GM19324 (cell line): ENCODE data around the gene ARL2BP.

Experiments used
- ATAC-seq: cut with Tn5 transposase; IDR thresholded peaks from one replicate; pipeline ENCODE4 v1.9.1; 2021; ENCODE audit warnings: mild to moderate bottlenecking, moderate library complexity; ENCODE audit not compliant: unreplicated experiment, low FRiP score

Gene ARL2BP

GRCh38 chr16:57279780-57280638, 35.0 kb downstream of the ARL2BP start:
- ATAC-seq, result no peak

DNA sequence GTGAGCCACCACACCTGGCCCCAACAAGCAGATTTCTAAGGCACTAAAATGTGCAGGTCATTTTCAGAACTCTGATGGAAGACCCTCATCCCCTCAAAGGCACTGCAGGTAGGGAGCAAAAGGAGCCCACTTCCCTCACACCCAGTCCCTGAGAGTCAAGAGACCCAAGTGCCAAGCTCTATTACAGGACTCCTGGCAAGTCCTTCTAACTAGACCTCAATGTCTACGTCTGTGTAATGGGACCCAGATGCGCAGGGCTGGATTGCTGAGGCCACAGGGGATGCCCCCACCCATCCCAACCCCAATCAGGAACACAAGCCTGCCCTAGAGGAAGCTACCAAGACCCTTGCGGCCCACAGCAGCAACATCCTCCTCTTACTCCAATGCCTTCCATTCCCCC, 36.7 kb downstream of the ARL2BP start:
- no peak for ATAC-seq

GRCh38 chr16:57282510-57283213, 37.6 kb downstream of the ARL2BP start:
- ATAC-seq, result no peak

DNA sequence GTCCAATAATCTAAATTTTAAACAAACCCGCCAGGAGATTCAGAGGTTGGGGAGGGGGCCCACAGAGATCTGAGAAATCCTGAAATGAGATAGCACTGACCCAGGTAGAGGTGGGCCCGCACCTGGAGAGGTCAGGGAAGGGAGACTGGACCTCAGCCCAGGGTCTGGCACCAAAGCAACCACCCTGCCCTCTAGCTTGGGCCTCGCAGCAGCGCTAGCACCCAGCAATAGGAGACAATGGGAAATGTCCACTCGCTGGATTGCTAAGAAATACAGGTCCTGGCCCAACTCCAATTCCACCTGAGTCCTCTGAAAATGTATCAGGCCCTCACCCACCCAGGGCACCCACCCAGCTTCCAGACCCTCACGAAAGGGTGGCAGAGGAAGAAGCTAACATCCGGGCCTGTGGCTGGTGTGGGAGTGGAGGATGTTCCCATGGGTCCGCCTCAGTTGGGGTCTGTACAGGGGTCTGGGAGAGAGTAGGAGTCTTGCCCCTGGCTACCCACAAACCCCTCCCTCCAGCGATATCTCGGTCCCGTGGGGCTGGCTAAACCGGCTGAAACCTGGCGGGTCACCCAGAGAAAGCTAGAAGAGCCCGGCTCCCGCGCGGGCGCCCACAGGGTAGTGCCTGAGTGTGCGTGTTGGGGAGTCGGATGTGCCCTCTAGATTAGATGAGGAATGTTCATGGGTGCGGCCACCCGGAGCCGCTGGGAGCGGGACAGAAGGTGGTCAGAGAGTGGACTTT, 38.3 kb downstream of the ARL2BP start:
- no peak for ATAC-seq

- no peak for ATAC-seq
These were observed 38.8 kb downstream of the ARL2BP start for GRCh38 chr16:57283959-57284208.

GRCh38 chr16:57284209-57284951, 39.3 kb downstream of the ARL2BP start, which contains the start of gene PLLP:
TSS of gene PLLP (minus strand) at chr16:57284672. CDS start at chr16:57284540, 132 bp downstream.
- no peak for ATAC-seq

- ATAC-seq, result no peak
These were observed 39.9 kb downstream of the ARL2BP start for GRCh38 chr16:57284952-57285363.

DNA sequence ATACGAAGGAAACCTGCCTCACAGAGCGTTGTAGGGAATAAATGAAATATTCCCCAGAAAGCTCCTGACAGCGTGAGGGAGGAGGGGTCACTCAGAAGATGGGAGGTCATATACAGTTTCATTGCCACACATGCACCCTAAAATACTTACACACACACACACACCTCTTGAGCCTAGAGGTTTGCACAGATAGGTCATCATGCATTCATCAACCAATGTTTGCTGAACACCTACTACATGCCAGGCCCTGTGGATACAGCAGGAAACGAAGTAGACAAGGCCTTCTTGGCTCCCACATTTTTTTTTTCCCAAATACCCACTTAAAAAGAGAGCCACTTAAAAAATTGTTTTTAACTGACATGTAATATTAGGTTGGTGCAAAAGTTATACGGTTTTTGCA, 40.3 kb downstream of the ARL2BP start:
- no peak for ATAC-seq

GRCh38 chr16:57289391-57290257, 44.6 kb downstream of the ARL2BP start:
- ATAC-seq, result no peak

GRCh38 chr16:57297856-57298255, 52.8 kb downstream of the ARL2BP start:
- ATAC-seq, result no peak

DNA sequence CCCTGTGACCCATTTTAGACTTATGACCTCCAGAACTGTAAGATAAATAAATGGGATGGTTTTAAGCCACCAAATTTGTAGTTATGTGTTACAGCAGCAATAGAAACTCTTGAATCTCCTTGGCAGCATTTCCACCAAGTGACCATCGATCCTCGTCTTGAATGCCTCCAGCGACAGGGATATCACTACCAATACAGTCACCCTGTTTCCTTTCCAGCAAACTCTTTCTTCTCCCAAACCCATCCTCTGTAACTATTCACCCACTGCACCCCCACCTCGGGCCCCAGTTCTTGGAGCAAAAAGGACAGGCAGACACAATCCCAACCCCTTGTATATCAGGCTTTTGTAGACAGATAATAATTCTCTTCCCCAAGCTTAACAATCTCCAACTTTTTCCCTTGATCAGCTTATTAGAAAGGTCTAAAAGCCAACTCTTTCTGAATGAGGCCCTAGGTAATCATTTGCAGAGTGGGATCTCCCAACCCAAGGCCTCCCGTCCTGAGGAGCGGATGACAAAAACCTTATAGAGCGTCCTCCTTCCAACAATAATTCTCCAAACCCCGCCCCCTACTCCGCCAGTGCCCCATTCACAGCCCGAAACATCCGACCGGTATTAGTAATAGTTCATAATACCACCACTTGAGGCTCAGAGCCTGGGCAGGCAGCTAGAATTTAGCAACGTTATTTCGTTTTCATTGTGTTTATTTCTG, 54.1 kb downstream of the ARL2BP start:
- peak; percentile 27 for ATAC-seq

DNA sequence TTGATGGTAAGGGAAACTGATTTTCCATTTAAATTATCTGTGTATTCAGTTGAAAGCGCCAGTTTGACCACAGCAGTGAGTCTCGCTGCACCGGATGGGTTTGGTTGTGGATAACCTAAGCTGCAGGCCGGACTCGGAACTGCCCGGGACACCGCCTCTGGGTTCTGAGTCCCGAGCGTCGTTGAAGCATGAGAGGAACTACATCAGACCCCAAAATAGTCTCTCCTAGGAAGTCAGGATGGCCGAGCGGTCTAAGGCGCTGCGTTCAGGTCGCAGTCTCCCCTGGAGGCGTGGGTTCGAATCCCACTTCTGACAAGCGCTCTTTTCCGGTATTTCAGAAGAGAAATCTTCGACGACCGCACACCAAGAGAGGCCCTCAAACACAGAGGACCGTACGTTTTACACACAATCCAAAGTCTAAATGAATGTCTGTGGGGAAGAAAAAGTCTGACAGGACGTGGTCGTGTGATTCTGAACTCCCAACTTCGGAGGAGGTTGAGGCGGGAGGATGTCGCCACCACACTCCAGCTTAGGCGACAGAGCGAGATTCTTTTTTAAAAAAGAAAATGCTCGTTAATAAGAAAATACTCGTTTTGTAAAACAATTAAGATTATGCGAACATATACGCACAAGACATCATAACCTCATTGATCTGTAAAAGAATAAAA, 54.8 kb downstream of the ARL2BP start:
- peak; percentile 44 for ATAC-seq

- ATAC-seq, result peak; percentile 89
These were observed 55.5 kb downstream of the ARL2BP start for GRCh38 chr16:57300387-57301125.

GRCh38 chr16:57301126-57301817, 56.2 kb downstream of the ARL2BP start:
- ATAC-seq, result no peak
